Nephron progenitor cell (in vitro differentiated cells): Measurements from ENCODE around the gene EPHB6.

Experiments used
- DNase-seq: peaks from one replicate; pipeline ENCODE4 v3.0.0; 2021
- H3K27ac Mint-ChIP-seq: 2 replicates; pipeline ENCODE4 v1.8.0; 2021; ENCODE audit warnings: mild to moderate bottlenecking, moderate library complexity, mixed read lengths
- H3K27me3 Mint-ChIP-seq: 2 replicates; pipeline ENCODE4 v1.8.0; 2021; ENCODE audit warnings: mild to moderate bottlenecking, low read depth, mixed read lengths; ENCODE audit not compliant: poor library complexity
- H3K36me3 Mint-ChIP-seq: 2 replicates; pipeline ENCODE4 v1.8.0; 2021; ENCODE audit warnings: low read depth, mixed read lengths
- H3K4me1 Mint-ChIP-seq: 2 replicates; pipeline ENCODE4 v1.8.0; 2021; ENCODE audit warnings: mixed read lengths
- H3K4me3 Mint-ChIP-seq: 2 replicates; pipeline ENCODE4 v1.8.0; 2021; ENCODE audit warnings: mild to moderate bottlenecking, moderate library complexity, mixed read lengths
- H3K9me3 Mint-ChIP-seq: 2 replicates; pipeline ENCODE4 v1.8.0; 2021; ENCODE audit warnings: mild to moderate bottlenecking, moderate library complexity, mixed read lengths
- TF ChIP-seq, protein P1 (sequence below): fragments of 200-600 bp; sonication (generic); IDR thresholded peaks from 2 replicates; pipeline ENCODE4 v1.5.0; 2021; ENCODE audit warnings: antibody characterized with exemption

EPHB6 gene

GRCh38 chr7:142822714-142823113 lies 32.2 kb upstream of the EPHB6 start:
- TF ChIP-seq, protein P1, sequence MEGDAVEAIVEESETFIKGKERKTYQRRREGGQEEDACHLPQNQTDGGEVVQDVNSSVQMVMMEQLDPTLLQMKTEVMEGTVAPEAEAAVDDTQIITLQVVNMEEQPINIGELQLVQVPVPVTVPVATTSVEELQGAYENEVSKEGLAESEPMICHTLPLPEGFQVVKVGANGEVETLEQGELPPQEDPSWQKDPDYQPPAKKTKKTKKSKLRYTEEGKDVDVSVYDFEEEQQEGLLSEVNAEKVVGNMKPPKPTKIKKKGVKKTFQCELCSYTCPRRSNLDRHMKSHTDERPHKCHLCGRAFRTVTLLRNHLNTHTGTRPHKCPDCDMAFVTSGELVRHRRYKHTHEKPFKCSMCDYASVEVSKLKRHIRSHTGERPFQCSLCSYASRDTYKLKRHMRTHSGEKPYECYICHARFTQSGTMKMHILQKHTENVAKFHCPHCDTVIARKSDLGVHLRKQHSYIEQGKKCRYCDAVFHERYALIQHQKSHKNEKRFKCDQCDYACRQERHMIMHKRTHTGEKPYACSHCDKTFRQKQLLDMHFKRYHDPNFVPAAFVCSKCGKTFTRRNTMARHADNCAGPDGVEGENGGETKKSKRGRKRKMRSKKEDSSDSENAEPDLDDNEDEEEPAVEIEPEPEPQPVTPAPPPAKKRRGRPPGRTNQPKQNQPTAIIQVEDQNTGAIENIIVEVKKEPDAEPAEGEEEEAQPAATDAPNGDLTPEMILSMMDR = no peak
- H3K27ac Mint-ChIP-seq = no peak overlapping the region
- no peaks in the 10 kb centered on the region for H3K36me3 Mint-ChIP-seq
- no peak overlapping the region for H3K4me3 Mint-ChIP-seq
- H3K9me3 Mint-ChIP-seq = peaks cover 28% of the 10 kb centered on the region
- H3K4me1 Mint-ChIP-seq = no peaks in the 10 kb centered on the region
- DNase-seq = no peak
- H3K27me3 Mint-ChIP-seq = peaks cover 3% of the 10 kb centered on the region

DNA sequence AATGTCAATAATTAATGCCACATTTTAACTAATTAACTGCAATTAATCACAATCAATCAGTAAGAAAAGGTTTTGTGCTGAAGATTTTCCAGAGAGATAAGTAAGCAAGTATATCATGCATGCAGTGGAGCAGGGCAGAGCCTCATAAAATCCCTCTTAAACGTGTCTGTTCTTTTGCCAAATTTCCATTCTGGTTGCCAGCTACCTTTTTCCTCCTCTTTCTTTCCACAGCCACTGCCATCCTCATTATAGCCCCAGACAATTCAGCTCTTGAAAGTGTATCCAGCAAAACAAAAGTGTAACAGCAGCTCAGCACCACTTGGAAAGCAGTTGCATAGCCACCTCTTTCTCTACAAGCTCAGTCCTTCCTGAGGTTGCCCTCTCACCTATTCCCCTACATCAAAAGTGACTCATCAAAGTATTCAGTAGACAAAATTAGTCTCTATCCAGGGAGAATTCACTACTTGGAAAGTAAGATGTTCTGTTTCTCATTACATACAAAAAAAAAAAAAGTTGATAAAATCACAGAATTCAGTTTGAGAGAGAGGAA lies 26.9 kb upstream of the EPHB6 start:
- TF ChIP-seq, protein P1 = no peak
- no peak overlapping the region for H3K4me3 Mint-ChIP-seq
- H3K27ac Mint-ChIP-seq = no peak overlapping the region
- no peaks in the 10 kb centered on the region for H3K27me3 Mint-ChIP-seq
- no peaks in the 10 kb centered on the region for H3K36me3 Mint-ChIP-seq
- no peaks in the 10 kb centered on the region for H3K4me1 Mint-ChIP-seq
- peaks cover 20% of the 10 kb centered on the region for H3K9me3 Mint-ChIP-seq
- no peak for DNase-seq

GRCh38 chr7:142832417-142832816 lies 22.5 kb upstream of the EPHB6 start:
- no peak overlapping the region for H3K27ac Mint-ChIP-seq
- H3K4me1 Mint-ChIP-seq = no peaks in the 10 kb centered on the region
- no peaks in the 10 kb centered on the region for H3K9me3 Mint-ChIP-seq
- DNase-seq = no peak
- no peaks in the 10 kb centered on the region for H3K27me3 Mint-ChIP-seq
- no peak overlapping the region for H3K4me3 Mint-ChIP-seq
- TF ChIP-seq, protein P1 = no peak
- H3K36me3 Mint-ChIP-seq = no peaks in the 10 kb centered on the region

GRCh38 chr7:142833174-142834048 lies 21.5 kb upstream of the EPHB6 start:
- Mint-ChIP-seq H3K27ac (no peak overlapping the region), H3K27me3 (no peaks in the 10 kb centered on the region), H3K9me3 (no peaks in the 10 kb centered on the region), H3K36me3 (no peaks in the 10 kb centered on the region), H3K4me3 (no peak overlapping the region), H3K4me1 (no peaks in the 10 kb centered on the region)
- DNase-seq = no peak
- TF ChIP-seq, protein P1 = no peak

- Mint-ChIP-seq H3K27me3 (peaks cover 2% of the 10 kb centered on the region), H3K4me1 (no peaks in the 10 kb centered on the region), H3K9me3 (no peaks in the 10 kb centered on the region), H3K4me3 (no peak overlapping the region), H3K36me3 (no peaks in the 10 kb centered on the region), H3K27ac (no peak overlapping the region)
- DNase-seq = no peak
- TF ChIP-seq, protein P1 = no peak
Measured at GRCh38 chr7:142835487-142835886, 19.4 kb upstream of the EPHB6 start.
